ENCODE measurements around the gene PIK3R6. TPM values are rescaled to one million over a fixed set of nuclear protein-coding genes. Genes with fewer than 3 reads are reported as not detected.

Gene PIK3R6
- total RNA-seq, 2 donors from 2014 or later, result 1.1 to 2.1 TPM

- intact Hi-C loops (cut with DNase I), result loop anchor here in 1 of 2 donors (5.0 kb wide), 1 partner anchor 373 kb away; no protein-coding TSS in a partner anchor
- peak; percentile 95 for DNase-seq (ENCODE audit: low spot score)
Measured at GRCh38 chr17:8785547-8786413, 81.7 kb downstream of the PIK3R6 start.

GRCh38 chr17:8782176-8782575 lies 85.3 kb downstream of the PIK3R6 start:
- intact Hi-C loops (cut with DNase I), result no loop called here
- DNase-seq (ENCODE audit: low spot score), result no peak

GRCh38 chr17:8781776-8782175 lies 85.7 kb downstream of the PIK3R6 start:
- intact Hi-C loops (cut with DNase I), result no loop called here
- DNase-seq (ENCODE audit: low spot score), result no peak

GRCh38 chr17:8776881-8777280 lies 90.6 kb downstream of the PIK3R6 start:
- no peak for DNase-seq (ENCODE audit: low spot score)
- intact Hi-C loops (cut with DNase I), result no loop called here

- DNase-seq (ENCODE audit: low spot score), result no peak
- intact Hi-C loops (cut with DNase I), result no loop called here
Measured at GRCh38 chr17:8776248-8776647, 91.2 kb downstream of the PIK3R6 start.

GRCh38 chr17:8766731-8767130 lies 100.7 kb downstream of the PIK3R6 start:
- DNase-seq (ENCODE audit: low spot score), result no peak
- intact Hi-C loops (cut with DNase I), result loop anchor here in 1 of 2 donors (10.0 kb wide), 1 partner anchor 352 kb away; no protein-coding TSS in a partner anchor

- intact Hi-C loops (cut with DNase I), result loop anchor here in 1 of 2 donors (10.0 kb wide), 1 partner anchor 347 kb away; no protein-coding TSS in a partner anchor
- no peak for DNase-seq (ENCODE audit: low spot score)
Measured at GRCh38 chr17:8762012-8762411, 105.5 kb downstream of the PIK3R6 start.

GRCh38 chr17:8758137-8758596 lies 109.3 kb downstream of the PIK3R6 start, which contains the start of gene SPDYE4:
TSS of gene SPDYE4 (minus strand) at chr17:8758546. CDS start at chr17:8758382, 164 bp downstream.
- DNase-seq (ENCODE audit: low spot score), result no peak

GRCh38 chr17:8757189-8757588 lies 110.3 kb downstream of the PIK3R6 start:
- intact Hi-C loops (cut with DNase I), result no loop called here
- DNase-seq (ENCODE audit: low spot score), result no peak

More at GRCh38 chr17:8758137-8758596, 109.3 kb downstream of the PIK3R6 start, which contains the start of gene SPDYE4:
- intact Hi-C loops (cut with DNase I), result no loop called here

GRCh38 chr17:8755590-8756255 lies 111.8 kb downstream of the PIK3R6 start:
- intact Hi-C loops (cut with DNase I), result no loop called here
- DNase-seq (ENCODE audit: low spot score), result no peak

GRCh38 chr17:8754890-8755289 lies 112.6 kb downstream of the PIK3R6 start:
- no peak for DNase-seq (ENCODE audit: low spot score)
- intact Hi-C loops (cut with DNase I), result no loop called here

GRCh38 chr17:8753976-8754440 lies 113.5 kb downstream of the PIK3R6 start:
- DNase-seq (ENCODE audit: low spot score), result no peak
- intact Hi-C loops (cut with DNase I), result no loop called here

- no peak for DNase-seq (ENCODE audit: low spot score)
- intact Hi-C loops (cut with DNase I), result no loop called here
Measured at GRCh38 chr17:8753136-8753975, 114.1 kb downstream of the PIK3R6 start.

Other genes starting within 250 kb of the PIK3R6 start
- gene MYH10, start 236.9 kb downstream of the PIK3R6 start, total RNA-seq, result 100 to 1,000 TPM; 232 to 233 TPM
- not detected for gene CCDC42, start 122.8 kb downstream of the PIK3R6 start, total RNA-seq
- gene SPDYE4, start 109.1 kb downstream of the PIK3R6 start, total RNA-seq, result not detected
- gene MFSD6L, start 68.3 kb downstream of the PIK3R6 start, total RNA-seq, result under 1 TPM in 1 of 2 donors, not detected in 1; 0.19 TPM
- 10 to 100 TPM; 15.2 to 18.0 TPM for gene PIK3R5, start 98.0 kb upstream of the PIK3R6 start, total RNA-seq
- gene NTN1, start 153.8 kb upstream of the PIK3R6 start, total RNA-seq, result 10 to 100 TPM in 1 of 2 donors, 1 to 10 TPM in 1; 6.9 to 15.4 TPM